Activated CD4-positive, alpha-beta T cell treated with anti-CD3 and anti-CD28 coated beads, Interleukin-2, Interleukin-4, amounts not matched to agents 100 ng/mL and 50 ng/mL, durations not matched to agents 16 hours and 8 hours (primary cell): Measurements from ENCODE around the gene LTC4S.
"Not testable (repeated sequence)": the region's sequence is repeated elsewhere in the genome, so short reads cannot be mapped to it uniquely, and the experiment has no call there.

Experiments
- DNase-seq: peaks from one replicate; pipeline ENCODE4 v3.0.0-alpha.2; 2020; ENCODE audit warnings: low spot score

Gene LTC4S

DNA sequence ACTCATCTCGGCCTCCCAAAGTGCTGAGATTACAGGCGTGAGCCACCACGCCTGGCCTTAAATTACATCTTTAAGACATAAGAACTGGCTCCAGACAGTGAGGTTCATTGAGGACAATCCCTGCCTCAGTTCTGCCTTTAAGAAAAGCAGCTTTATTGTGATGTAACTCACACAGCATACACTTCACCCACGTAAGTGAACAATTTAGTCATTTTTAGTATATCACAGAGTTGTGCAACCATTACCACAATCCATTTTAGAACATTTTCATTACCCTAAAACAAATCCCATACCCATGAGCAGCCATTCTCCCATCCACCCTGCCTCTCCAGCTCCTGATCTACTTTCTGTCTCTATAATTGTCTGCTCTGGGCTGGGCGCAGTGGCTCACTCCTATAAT, 24.0 kb upstream of the LTC4S start:
- no peak for DNase-seq

DNA sequence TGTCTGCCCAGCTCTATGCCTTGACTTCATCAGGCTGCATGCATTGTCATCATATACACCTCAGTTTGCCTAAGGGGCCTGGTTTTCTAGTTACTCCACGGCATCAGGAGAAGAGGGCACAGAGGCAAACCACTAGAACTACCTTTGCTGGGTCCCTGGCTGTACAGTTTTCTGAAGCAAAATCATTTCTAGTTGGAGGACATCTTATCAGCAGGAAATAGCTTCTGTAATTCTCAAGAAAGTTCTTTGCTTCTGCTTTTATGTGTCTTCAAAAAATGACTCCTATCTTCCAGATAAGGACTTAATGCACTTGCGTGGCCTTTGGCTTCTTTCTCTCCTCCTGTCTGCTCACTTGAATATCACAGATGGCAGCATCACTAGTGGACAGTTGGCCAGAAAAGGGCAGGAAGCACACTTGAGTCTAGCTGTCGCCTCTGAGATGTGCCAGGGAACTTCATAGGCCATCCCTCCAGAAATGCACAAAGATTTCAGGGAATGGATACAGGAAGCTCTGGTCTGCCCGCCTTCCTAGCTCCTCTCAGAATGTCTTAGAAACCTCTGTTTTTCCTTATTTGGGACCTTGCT, 22.4 kb upstream of the LTC4S start:
- DNase-seq, result no peak

GRCh38 chr5:179772351-179772750, 21.4 kb upstream of the LTC4S start:
- no peak for DNase-seq

GRCh38 chr5:179773686-179774040, 20.1 kb upstream of the LTC4S start:
- DNase-seq, result no peak

- no peak for DNase-seq
Observed at GRCh38 chr5:179774442-179774841, 19.3 kb upstream of the LTC4S start.

GRCh38 chr5:179776411-179776938, 17.3 kb upstream of the LTC4S start:
- no peak for DNase-seq

DNA sequence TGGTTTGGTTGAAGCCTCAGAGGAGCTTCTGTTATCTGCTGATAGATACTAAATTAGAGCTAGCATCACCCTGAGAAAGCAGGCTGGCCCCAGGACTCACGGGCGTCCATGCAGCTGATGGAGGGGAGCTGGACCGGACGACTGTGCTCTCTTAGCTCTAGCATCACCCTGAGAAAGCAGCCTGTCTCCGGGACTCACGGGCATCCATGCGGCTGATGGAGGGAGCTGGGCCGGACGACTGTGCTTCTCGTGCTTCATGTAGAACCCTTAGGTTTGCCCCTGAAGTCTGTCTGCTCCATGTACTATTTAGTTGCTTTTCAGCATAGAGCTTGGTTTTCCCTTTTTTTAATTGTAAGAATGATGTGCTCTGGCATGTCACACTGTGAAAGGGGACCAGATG, 16.3 kb upstream of the LTC4S start:
- DNase-seq, result no peak

DNA sequence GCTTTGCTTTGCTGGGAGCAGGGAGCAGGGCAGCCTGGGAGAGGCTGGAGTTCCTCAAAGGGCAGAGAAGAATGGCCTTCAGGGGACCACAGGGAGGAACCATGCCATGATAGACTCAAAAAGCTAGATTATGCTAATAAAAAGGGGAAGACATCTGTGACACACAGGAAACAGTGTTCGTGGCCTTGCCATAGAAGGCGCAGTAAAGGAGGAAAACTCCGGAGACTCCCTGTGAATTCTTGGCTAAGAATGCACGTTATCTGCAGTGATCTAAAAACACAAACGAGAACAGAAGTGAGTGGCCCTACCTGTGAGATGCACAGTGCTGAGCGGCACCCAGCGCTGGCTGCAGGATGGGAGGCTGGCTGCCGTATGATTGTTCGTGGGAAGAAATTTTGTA, 15.9 kb upstream of the LTC4S start:
- no peak for DNase-seq

DNA sequence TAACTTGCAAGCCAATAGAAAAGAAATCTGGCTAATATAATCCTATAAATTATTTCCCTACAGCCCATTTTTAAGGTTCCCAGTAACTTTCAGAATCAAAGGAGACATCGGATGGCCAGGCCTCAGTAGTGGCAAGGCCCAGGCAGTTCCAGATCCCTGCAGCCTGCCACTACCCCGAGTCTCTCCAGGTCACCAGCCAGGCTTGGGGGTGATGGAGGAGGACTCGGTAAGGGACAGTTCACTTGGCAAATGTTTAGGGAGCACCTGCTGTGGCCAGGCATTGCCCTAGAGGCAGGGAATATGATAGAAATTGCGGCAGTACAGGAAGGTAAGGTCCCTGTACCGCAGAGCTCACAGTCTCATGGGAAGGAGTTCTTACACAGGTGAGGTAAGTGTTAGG, 15.2 kb upstream of the LTC4S start:
- no peak for DNase-seq

DNA sequence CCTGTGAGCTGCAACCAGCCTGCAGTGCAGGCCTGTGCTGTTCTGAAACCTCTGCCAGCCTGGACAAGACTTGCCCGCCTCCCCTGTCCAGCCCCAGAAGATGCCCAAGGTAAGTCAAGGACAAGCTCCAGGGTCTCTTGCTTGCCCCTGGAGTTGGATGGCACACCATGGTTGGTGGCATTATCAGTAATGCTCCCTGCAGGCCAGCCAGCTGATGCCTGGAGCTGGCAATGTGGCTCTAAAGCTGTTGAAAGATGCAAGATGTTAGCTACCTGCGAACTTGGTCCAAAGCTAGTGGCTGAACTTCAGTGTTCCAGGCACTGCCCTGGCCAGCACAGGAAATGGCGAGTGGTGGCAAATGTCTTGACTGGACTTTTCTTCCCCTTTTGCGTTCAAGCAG, 14.0 kb upstream of the LTC4S start:
- DNase-seq, result no peak

GRCh38 chr5:179780362-179780761, 13.4 kb upstream of the LTC4S start:
- no peak for DNase-seq

DNA sequence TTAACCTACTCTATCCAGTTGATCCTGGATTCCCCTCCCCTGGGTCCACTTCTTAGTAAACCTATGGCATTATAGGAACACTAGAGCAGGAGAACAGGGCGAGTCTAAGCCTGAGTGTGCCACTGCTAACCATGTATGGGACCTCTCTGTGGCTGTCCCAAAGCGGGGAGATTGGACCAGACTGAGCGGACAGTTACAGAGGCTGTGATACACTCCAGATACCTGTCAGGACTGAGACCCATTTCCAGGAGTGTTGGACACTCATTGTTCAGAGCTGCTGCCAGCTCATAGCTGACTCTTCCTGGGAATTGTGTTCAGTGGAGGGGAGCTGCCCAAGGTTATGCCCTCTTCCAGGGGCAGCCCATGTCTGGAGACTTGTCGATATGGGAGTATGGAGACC, 11.9 kb upstream of the LTC4S start:
- DNase-seq, result no peak

- DNase-seq, result no peak
Observed at GRCh38 chr5:179783128-179783527, 10.7 kb upstream of the LTC4S start.

GRCh38 chr5:179786861-179787260, 6.9 kb upstream of the LTC4S start:
- DNase-seq, result no peak

- DNase-seq, result no peak
Observed at GRCh38 chr5:179788193-179788854, 5.5 kb upstream of the LTC4S start.

GRCh38 chr5:179789278-179789677, 4.5 kb upstream of the LTC4S start:
- DNase-seq, result not testable (repeated sequence)

GRCh38 chr5:179791881-179792611, 1.7 kb upstream of the LTC4S start:
- DNase-seq, result no peak

- no peak for DNase-seq
Observed at GRCh38 chr5:179792612-179793467, 946 bp upstream of the LTC4S start.

DNA sequence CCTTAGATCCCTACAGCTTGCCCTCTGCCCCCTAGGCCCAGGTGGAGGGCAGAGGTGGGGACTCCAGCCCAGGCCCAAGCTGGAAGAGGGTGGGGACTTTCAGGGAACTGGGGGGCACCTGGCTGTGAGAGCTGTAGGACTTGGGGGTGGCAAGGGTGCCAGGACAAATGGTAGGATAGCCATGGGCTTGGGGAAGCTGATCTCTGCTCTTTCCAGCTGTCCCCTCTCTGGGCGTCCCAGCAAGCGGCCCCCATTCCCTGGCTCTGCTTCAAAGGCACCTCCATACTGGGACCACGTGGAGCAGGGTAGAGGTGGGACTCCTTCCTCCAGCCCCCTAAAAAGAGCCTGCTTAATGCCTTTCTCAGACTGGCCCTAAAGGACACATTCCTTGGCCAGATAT, 385 bp downstream of the LTC4S start:
- DNase-seq, result no peak

DNA sequence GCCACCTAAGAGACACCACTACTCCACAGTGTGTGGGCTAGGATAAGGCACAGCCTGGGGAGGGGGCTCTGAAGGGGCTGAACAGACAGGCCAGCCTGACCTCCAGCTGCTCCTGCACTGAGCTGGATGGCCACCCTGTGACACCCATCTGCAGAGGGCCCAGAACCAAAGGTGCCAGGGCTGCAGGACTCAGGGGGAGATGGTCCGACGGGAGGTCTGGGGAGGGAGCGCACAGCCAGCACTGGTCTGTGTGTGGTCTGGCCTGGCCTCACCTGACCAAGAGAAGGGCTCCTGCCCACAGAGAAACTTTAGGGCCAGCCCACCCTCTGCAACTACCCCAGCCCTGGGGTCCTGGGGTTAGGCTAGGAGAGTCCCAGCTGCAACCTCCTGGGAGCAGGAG, 789 bp downstream of the LTC4S start:
- no peak for DNase-seq

DNA sequence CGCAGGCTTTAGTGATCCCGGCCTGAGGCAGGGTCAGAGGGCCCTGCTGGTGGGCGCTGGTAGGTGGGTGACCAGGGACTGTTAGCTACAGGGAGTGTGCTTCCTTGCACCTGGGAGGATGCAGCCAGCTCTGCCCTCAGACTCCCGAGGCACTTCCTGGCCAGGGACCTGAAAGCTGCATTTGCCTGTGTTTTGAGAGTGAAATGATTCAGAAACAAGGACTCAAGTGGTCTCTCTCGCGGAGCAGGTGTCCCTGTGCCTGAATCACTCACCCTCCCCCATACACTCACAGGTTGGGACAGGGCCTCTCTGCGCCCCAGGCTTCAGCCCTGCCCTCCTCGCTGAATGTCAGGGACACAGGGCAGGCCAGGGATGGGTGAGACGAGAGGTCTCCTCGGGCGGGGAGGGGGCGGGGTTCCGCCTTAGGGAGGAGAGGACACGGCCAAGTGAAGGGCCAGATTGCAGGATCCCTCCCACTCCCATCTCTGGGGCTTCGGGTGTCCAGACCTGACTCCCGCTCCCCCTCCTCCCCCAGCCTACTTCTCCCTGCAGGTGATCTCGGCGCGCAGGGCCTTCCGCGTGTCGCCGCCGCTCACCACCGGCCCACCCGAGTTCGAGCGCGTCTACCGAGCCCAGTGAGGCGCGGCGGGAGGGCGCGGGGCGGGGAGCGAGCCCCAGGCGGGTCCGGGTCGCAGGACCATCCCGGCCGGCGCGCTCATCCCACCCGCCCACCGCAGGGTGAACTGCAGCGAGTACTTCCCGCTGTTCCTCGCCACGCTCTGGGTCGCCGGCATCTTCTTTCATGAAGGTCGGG, 1.5 kb downstream of the LTC4S start:
- DNase-seq, result no peak
